ENCODE results near the gene NOS1AP. TPM values are rescaled to one million over a fixed set of nuclear protein-coding genes. Genes with fewer than 3 reads are reported as not detected.
A peak's percentile ranks its signal among the peaks of the same experiment; 100 is the strongest.
"Not testable (repeated sequence)": the region's sequence is repeated elsewhere in the genome, so short reads cannot be mapped to it uniquely, and the experiment has no call there.

Gene NOS1AP
- total and polyA plus RNA-seq, 2 experiments from 2014 or later = 4.9 to 6.6 TPM

- Histone ChIP-seq H3K27ac (no peak overlapping the region), H3K36me3 (no peaks in the 10 kb centered on the region), H3K9me3 (ENCODE audit: low read depth) (no peaks in the 10 kb centered on the region), H3K27me3 (no peaks in the 10 kb centered on the region), H3K4me1 (ENCODE audit: low read depth) (peaks cover 16% of the 10 kb centered on the region), H3K4me3 (no peak overlapping the region)
- TF ChIP-seq CTCF (IDR thresholded peaks at IDR 0.05; ENCODE audit: low read depth, low read length) = no peak
- DNase-seq (ENCODE audit: low read depth in 1 of 2, low spot score in 1 of 2) = peak in 1 of 2 donors; percentile 50
These were observed 130.8 kb downstream of the NOS1AP start for GRCh38 chr1:162200096-162200847.

GRCh38 chr1:162201062-162201461 lies 131.6 kb downstream of the NOS1AP start:
- H3K4me3 ChIP-seq; DNase-seq (ENCODE audit: low read depth in 1 of 2, low spot score in 1 of 2); H3K36me3 ChIP-seq; H3K27me3 ChIP-seq; H3K27ac ChIP-seq; H3K9me3 ChIP-seq (ENCODE audit: low read depth): not testable (repeated sequence)
- peaks cover 16% of the 10 kb centered on the region for H3K4me1 ChIP-seq (ENCODE audit: low read depth)

- Histone ChIP-seq H3K27me3 (no peaks in the 10 kb centered on the region), H3K4me3 (no peak overlapping the region), H3K9me3 (ENCODE audit: low read depth) (no peaks in the 10 kb centered on the region), H3K27ac (no peak overlapping the region), H3K4me1 (ENCODE audit: low read depth) (peaks cover 10% of the 10 kb centered on the region), H3K36me3 (no peaks in the 10 kb centered on the region)
- TF ChIP-seq CTCF (IDR thresholded peaks at IDR 0.05; ENCODE audit: low read depth, low read length) = no peak
- DNase-seq (ENCODE audit: low read depth in 1 of 2, low spot score in 1 of 2) = peak in 1 of 2 donors; percentile 23
These were observed 134.8 kb downstream of the NOS1AP start for GRCh38 chr1:162204129-162204822.

GRCh38 chr1:162204823-162205155 lies 135.3 kb downstream of the NOS1AP start:
- no peak for TF ChIP-seq CTCF (IDR thresholded peaks at IDR 0.05; ENCODE audit: low read depth, low read length)
- H3K9me3 ChIP-seq (ENCODE audit: low read depth) = no peaks in the 10 kb centered on the region
- no peaks in the 10 kb centered on the region for H3K27me3 ChIP-seq

GRCh38 chr1:162206300-162206699 lies 136.8 kb downstream of the NOS1AP start:
- H3K36me3 ChIP-seq = no peaks in the 10 kb centered on the region
- H3K27ac ChIP-seq = no peak overlapping the region
- no peaks in the 10 kb centered on the region for H3K9me3 ChIP-seq (ENCODE audit: low read depth)
- H3K27me3 ChIP-seq = no peaks in the 10 kb centered on the region
- no peak for DNase-seq (ENCODE audit: low read depth in 1 of 2, low spot score in 1 of 2)
- H3K4me1 ChIP-seq (ENCODE audit: low read depth) = peaks cover 10% of the 10 kb centered on the region
- TF ChIP-seq CTCF (IDR thresholded peaks at IDR 0.05; ENCODE audit: low read depth, low read length) = no peak
- H3K4me3 ChIP-seq = no peak overlapping the region

More at GRCh38 chr1:162204823-162205155, 135.3 kb downstream of the NOS1AP start:
- Histone ChIP-seq H3K36me3 (no peaks in the 10 kb centered on the region), H3K4me1 (ENCODE audit: low read depth) (peaks cover 10% of the 10 kb centered on the region), H3K27ac (no peak overlapping the region), H3K4me3 (no peak overlapping the region)
- DNase-seq (ENCODE audit: low read depth in 1 of 2, low spot score in 1 of 2) = no peak
